ENCODE data around the gene DOCK4.

The DOCK4 gene

GRCh38 chr7:111710839-111711380 lies 495.3 kb downstream of the DOCK4 start:
- DNase-seq = no peak

- DNase-seq = no peak
Observed at GRCh38 chr7:111708072-111708471, 498.1 kb downstream of the DOCK4 start.

- DNase-seq = no peak
Observed at GRCh38 chr7:111705807-111706206, 500.4 kb downstream of the DOCK4 start.

GRCh38 chr7:111697771-111698170 lies 508.4 kb downstream of the DOCK4 start:
- no peak for DNase-seq

- DNase-seq = no peak
Observed at GRCh38 chr7:111694376-111694775, 511.8 kb downstream of the DOCK4 start.

GRCh38 chr7:111690364-111691111 lies 515.7 kb downstream of the DOCK4 start:
- DNase-seq = no peak

GRCh38 chr7:111685349-111685748 lies 520.9 kb downstream of the DOCK4 start:
- DNase-seq = no peak

- no peak for DNase-seq
Observed at GRCh38 chr7:111682588-111683340, 523.4 kb downstream of the DOCK4 start.

GRCh38 chr7:111681242-111681641 lies 525.0 kb downstream of the DOCK4 start:
- DNase-seq = no peak

GRCh38 chr7:111678986-111679385 lies 527.2 kb downstream of the DOCK4 start:
- DNase-seq = no peak

GRCh38 chr7:111678281-111678680 lies 527.9 kb downstream of the DOCK4 start:
- no peak for DNase-seq

GRCh38 chr7:111677848-111678247 lies 528.4 kb downstream of the DOCK4 start:
- no peak for DNase-seq

GRCh38 chr7:111676811-111677210 lies 529.4 kb downstream of the DOCK4 start:
- DNase-seq = no peak

Measured in NCI-H2107 (cell line).